SK-N-SH (cell line): Measurements from ENCODE around the gene HOXD10.

Experiments
- EP300 ChIP-seq, 2 experiments: IDR thresholded peaks; 2 replicates each; pipeline versions ENCODE4 v1.4.0 to v1.6.1; 2012; ENCODE audit warnings: borderline replicate concordance in 1 of 2, low read depth in 1 of 2, low read length in 1 of 2
- JUND ChIP-seq: IDR thresholded peaks from 2 replicates; pipeline ENCODE4 v1.4.0; 2012
- MXI1 ChIP-seq: IDR thresholded peaks from 2 replicates; pipeline ENCODE4 v1.6.1; 2012; ENCODE audit warnings: mild to moderate bottlenecking, low read depth, low read length, improper control_type of control experiment
- POLR2AphosphoS5 ChIP-seq: IDR thresholded peaks from 2 replicates; pipeline ENCODE4 v1.6.1; 2012; ENCODE audit warnings: low read depth, low read length
- TAF1 ChIP-seq: IDR thresholded peaks from 2 replicates; pipeline ENCODE4 v1.6.1; 2012; ENCODE audit warnings: low read depth, mild to moderate bottlenecking, low read length, moderate library complexity, borderline replicate concordance
- TCF12 ChIP-seq: IDR thresholded peaks from 2 replicates; pipeline ENCODE4 v1.4.0; 2012
- YY1 ChIP-seq: IDR thresholded peaks from 2 replicates; pipeline ENCODE4 v1.4.0; 2012; ENCODE audit warnings: low read depth, mild to moderate bottlenecking
- TF ChIP-seq, protein P1 (sequence below): IDR thresholded peaks from 2 replicates; pipeline ENCODE4 v1.6.1; 2012; ENCODE audit warnings: mild to moderate bottlenecking, low read depth, low read length, moderate library complexity
- TF ChIP-seq, protein P2 (sequence below): fragments of 200-600 bp; sonication (generic); IDR thresholded peaks from 2 replicates; pipeline ENCODE4 v1.6.1; 2017; ENCODE audit warnings: antibody characterized with exemption, mild to moderate bottlenecking, moderate library complexity
- TF ChIP-seq, protein P3 (sequence below): IDR thresholded peaks from 2 replicates; pipeline ENCODE4 v1.4.0; 2012; ENCODE audit warnings: low read depth

DNA sequence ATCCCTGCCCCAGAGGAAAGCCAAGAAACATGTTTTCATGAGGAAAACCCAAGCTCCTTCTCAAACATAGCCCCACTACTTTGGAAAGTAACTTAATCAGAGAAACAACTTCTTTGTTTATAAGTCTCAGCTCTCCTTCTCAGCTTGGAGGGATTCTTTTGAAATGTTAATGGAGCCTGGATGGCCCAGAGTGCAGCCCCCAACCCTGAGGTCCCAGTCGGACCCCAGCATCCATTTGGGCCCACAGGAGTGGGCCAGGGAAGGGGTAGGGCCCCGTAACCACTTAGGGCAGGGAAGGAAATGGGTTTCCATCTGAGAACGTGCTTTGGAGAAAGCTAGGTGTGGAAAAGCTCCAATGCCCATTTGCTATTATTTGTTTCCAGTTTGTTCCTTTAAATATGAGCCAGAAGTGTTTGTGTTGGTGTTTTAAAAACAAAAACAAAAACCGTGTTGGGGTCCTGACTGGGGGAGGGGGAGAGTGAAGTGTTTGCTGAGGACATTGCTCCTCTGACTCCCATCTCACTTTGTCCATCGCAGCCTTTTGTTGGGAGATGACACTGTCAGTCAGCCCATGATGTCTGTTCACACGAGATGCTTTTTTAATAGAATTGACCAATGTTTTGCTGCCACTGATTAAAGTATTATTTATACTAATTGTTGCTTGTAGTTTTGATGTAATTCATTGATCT lies 38.9 kb downstream of the HOXD10 start:
- TF ChIP-seq, protein P1, sequence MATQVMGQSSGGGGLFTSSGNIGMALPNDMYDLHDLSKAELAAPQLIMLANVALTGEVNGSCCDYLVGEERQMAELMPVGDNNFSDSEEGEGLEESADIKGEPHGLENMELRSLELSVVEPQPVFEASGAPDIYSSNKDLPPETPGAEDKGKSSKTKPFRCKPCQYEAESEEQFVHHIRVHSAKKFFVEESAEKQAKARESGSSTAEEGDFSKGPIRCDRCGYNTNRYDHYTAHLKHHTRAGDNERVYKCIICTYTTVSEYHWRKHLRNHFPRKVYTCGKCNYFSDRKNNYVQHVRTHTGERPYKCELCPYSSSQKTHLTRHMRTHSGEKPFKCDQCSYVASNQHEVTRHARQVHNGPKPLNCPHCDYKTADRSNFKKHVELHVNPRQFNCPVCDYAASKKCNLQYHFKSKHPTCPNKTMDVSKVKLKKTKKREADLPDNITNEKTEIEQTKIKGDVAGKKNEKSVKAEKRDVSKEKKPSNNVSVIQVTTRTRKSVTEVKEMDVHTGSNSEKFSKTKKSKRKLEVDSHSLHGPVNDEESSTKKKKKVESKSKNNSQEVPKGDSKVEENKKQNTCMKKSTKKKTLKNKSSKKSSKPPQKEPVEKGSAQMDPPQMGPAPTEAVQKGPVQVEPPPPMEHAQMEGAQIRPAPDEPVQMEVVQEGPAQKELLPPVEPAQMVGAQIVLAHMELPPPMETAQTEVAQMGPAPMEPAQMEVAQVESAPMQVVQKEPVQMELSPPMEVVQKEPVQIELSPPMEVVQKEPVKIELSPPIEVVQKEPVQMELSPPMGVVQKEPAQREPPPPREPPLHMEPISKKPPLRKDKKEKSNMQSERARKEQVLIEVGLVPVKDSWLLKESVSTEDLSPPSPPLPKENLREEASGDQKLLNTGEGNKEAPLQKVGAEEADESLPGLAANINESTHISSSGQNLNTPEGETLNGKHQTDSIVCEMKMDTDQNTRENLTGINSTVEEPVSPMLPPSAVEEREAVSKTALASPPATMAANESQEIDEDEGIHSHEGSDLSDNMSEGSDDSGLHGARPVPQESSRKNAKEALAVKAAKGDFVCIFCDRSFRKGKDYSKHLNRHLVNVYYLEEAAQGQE, result no peak
- TF ChIP-seq, protein P2, sequence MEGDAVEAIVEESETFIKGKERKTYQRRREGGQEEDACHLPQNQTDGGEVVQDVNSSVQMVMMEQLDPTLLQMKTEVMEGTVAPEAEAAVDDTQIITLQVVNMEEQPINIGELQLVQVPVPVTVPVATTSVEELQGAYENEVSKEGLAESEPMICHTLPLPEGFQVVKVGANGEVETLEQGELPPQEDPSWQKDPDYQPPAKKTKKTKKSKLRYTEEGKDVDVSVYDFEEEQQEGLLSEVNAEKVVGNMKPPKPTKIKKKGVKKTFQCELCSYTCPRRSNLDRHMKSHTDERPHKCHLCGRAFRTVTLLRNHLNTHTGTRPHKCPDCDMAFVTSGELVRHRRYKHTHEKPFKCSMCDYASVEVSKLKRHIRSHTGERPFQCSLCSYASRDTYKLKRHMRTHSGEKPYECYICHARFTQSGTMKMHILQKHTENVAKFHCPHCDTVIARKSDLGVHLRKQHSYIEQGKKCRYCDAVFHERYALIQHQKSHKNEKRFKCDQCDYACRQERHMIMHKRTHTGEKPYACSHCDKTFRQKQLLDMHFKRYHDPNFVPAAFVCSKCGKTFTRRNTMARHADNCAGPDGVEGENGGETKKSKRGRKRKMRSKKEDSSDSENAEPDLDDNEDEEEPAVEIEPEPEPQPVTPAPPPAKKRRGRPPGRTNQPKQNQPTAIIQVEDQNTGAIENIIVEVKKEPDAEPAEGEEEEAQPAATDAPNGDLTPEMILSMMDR, result no peak
- TF ChIP-seq YY1 (no peak), POLR2AphosphoS5 (no peak), MXI1 (no peak), TAF1 (no peak), JUND (no peak), TCF12 (no peak), EP300 (IDR thresholded peaks at IDR 0.05; ENCODE audit: borderline replicate concordance in 1 of 2, low read depth in 1 of 2, low read length in 1 of 2) (no peak)
- TF ChIP-seq, protein P3, sequence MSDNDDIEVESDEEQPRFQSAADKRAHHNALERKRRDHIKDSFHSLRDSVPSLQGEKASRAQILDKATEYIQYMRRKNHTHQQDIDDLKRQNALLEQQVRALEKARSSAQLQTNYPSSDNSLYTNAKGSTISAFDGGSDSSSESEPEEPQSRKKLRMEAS, result no peak
